ENCODE results near the gene EML4. TPM values are rescaled to one million over a fixed set of nuclear protein-coding genes. Genes with fewer than 3 reads are reported as not detected.

Gene EML4
- total and polyA plus RNA-seq, 2 of the 13 experiments (the other 11 are each of a cell fraction or from before 2014, with no cell fraction given): 243 to 476 TPM

GRCh38 chr2:42196403-42197267 is 27.5 kb downstream of the EML4 start (continued):
- TF ChIP-seq ZNF792 (CRISPR knock-in tag; IDR thresholded peaks at IDR 0.05) (peak; percentile 57; the same call in 1 of the 2 replicates), RAD51 (IDR thresholded peaks at IDR 0.05; ENCODE audit: borderline replicate concordance) (no peak), SRSF1 (optimal IDR thresholded peaks at IDR 0.05; ENCODE audit: low read depth, low read length) (no peak), THAP7 (CRISPR knock-in tag; IDR thresholded peaks at IDR 0.05) (no peak), ZNF512B (CRISPR knock-in tag; IDR thresholded peaks at IDR 0.05; ENCODE audit: borderline replicate concordance) (no peak), ZNF432 (CRISPR knock-in tag; IDR thresholded peaks at IDR 0.05; ENCODE audit: borderline replicate concordance) (no peak), DMTF1 (CRISPR knock-in tag; IDR thresholded peaks at IDR 0.05) (no peak), ZC3H13 (CRISPR knock-in tag; IDR thresholded peaks at IDR 0.05) (no peak), SRSF9 (IDR thresholded peaks at IDR 0.05; ENCODE audit: borderline replicate concordance, insufficient read depth, low read depth, low read length, poor library complexity, severe bottlenecking) (no peak), ZNF10 (CRISPR knock-in tag; IDR thresholded peaks at IDR 0.05; ENCODE audit: borderline replicate concordance, low read depth) (no peak), SNAI1 (CRISPR knock-in tag; IDR thresholded peaks at IDR 0.05; ENCODE audit: borderline replicate concordance) (no peak), NFKB2 (CRISPR knock-in tag; IDR thresholded peaks at IDR 0.05; ENCODE audit: borderline replicate concordance) (no peak), SIX4 (CRISPR knock-in tag; IDR thresholded peaks at IDR 0.05) (peak; percentile 61; the same call in 1 of the 2 replicates), IKZF4 (CRISPR knock-in tag; IDR thresholded peaks at IDR 0.05; ENCODE audit: borderline replicate concordance, low read depth, not compliant biosample characterization) (no peak), ZNF724P (CRISPR knock-in tag; IDR thresholded peaks at IDR 0.05; ENCODE audit: borderline replicate concordance) (no peak), FOXC1 (CRISPR knock-in tag; IDR thresholded peaks at IDR 0.05; ENCODE audit: borderline replicate concordance) (peak; percentile 42; the same call in 1 of the 2 replicates), MTF1 (CRISPR knock-in tag; IDR thresholded peaks at IDR 0.05) (no peak), KLF13 (CRISPR knock-in tag; IDR thresholded peaks at IDR 0.05) (no peak)
- TF ChIP-seq, protein P1, sequence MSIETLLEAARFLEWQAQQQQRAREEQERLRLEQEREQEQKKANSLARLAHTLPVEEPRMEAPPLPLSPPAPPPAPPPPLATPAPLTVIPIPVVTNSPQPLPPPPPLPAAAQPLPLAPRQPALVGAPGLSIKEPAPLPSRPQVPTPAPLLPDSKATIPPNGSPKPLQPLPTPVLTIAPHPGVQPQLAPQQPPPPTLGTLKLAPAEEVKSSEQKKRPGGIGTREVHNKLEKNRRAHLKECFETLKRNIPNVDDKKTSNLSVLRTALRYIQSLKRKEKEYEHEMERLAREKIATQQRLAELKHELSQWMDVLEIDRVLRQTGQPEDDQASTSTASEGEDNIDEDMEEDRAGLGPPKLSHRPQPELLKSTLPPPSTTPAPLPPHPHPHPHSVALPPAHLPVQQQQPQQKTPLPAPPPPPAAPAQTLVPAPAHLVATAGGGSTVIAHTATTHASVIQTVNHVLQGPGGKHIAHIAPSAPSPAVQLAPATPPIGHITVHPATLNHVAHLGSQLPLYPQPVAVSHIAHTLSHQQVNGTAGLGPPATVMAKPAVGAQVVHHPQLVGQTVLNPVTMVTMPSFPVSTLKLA (IDR thresholded peaks at IDR 0.05): no peak
- TF ChIP-seq, protein P2, sequence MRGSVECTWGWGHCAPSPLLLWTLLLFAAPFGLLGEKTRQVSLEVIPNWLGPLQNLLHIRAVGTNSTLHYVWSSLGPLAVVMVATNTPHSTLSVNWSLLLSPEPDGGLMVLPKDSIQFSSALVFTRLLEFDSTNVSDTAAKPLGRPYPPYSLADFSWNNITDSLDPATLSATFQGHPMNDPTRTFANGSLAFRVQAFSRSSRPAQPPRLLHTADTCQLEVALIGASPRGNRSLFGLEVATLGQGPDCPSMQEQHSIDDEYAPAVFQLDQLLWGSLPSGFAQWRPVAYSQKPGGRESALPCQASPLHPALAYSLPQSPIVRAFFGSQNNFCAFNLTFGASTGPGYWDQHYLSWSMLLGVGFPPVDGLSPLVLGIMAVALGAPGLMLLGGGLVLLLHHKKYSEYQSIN (CRISPR knock-in tag; IDR thresholded peaks at IDR 0.05; ENCODE audit: borderline replicate concordance): no peak

All from HepG2 (cell line).